Endothelial cell of umbilical vein (primary cell): ENCODE results near the gene L1CAM. TPM values are rescaled to one million over a fixed set of nuclear protein-coding genes. Genes with fewer than 3 reads are reported as not detected.
A peak's percentile ranks its signal among the peaks of the same experiment; 100 is the strongest.

Experiments used
- BruUV-seq: library from RNA; stranded (reverse); fragments of 400-500 nt; replicated peaks from 2 replicates; lab custom pipeline; 2021; lab: Mats Ljungman, UMichigan
- CTCF ChIA-PET: fragments of 300-600, 350-600 bp; sonication (Branson Sonifier 250); formaldehyde crosslinking; loops from one replicate; lab custom pipeline; 2021; ENCODE audit warnings: antibody characterized with exemption, inconsistent platforms; lab: Charles Lee
- POLR2A ChIA-PET: fragments of 300-600, 350-600 bp; sonication (Branson Sonifier 250); formaldehyde crosslinking; loops from one replicate; lab custom pipeline; 2021; ENCODE audit warnings: antibody characterized with exemption, inconsistent platforms; lab: Charles Lee
- DNase-seq: peaks from one replicate; pipeline ENCODE4 v3.0.0-alpha.2; 2011; ENCODE audit warnings: low read depth, low spot score
- FAIRE-seq: peaks from 2 replicates; lab custom pipeline; 2011; peaks lifted over from hg19 to GRCh38; lab: Jason Lieb, UNC
- H2AFZ ChIP-seq: 2 replicates; pipeline ENCODE4 v1.6.0; 2012; ENCODE audit warnings: low read depth, low read length, control low read depth, inconsistent platforms
- H3K27ac ChIP-seq: 2 replicates; pipeline ENCODE4 v1.5.1; 2011; ENCODE audit warnings: low read depth, mild to moderate bottlenecking, control low read depth, low read length, moderate library complexity; ENCODE audit not compliant: insufficient read depth
- H3K27me3 ChIP-seq, 2 experiments: 2 replicates each; pipeline versions ENCODE4 v1.6.0 to v1.6.1; 2011; ENCODE audit warnings: low read length in 2 of 2, mixed read lengths in 1 of 2; ENCODE audit not compliant: control insufficient read depth in 2 of 2, insufficient read depth in 2 of 2
- H3K36me3 ChIP-seq, 2 experiments: 2 replicates in 1 of 2; 3 replicates in 1 of 2; pipeline ENCODE4 v1.5.1; 2011; ENCODE audit warnings: low read length in 2 of 2, mild to moderate bottlenecking in 1 of 2, moderate library complexity in 1 of 2; ENCODE audit not compliant: control insufficient read depth in 2 of 2, insufficient read depth in 2 of 2; ENCODE audit errors: extremely low read depth in 1 of 2
- H3K4me1 ChIP-seq: 3 replicates; pipeline ENCODE4 v1.5.1; 2011; ENCODE audit warnings: mild to moderate bottlenecking, low read length; ENCODE audit not compliant: control insufficient read depth, insufficient read depth; ENCODE audit errors: extremely low read depth
- H3K4me2 ChIP-seq: 2 replicates; pipeline ENCODE4 v1.6.1; 2011; ENCODE audit warnings: low read length, control low read depth, mixed read lengths; ENCODE audit not compliant: insufficient read depth
- H3K4me3 ChIP-seq, 3 experiments: fragments of 200-600 bp in 1 of 3; sonication (generic), shearing (Covaris generic) in 1 of 3; replicated peaks in 1 of 3; 2 replicates each; pipeline ENCODE4 v1.5.1; 2011 to 2016; ENCODE audit warnings: control low read depth in 3 of 3, low read length in 3 of 3, mild to moderate bottlenecking in 2 of 3, inconsistent platforms in 1 of 3, low read depth in 1 of 3, moderate library complexity in 1 of 3; ENCODE audit not compliant: insufficient read depth in 1 of 3
- H3K79me2 ChIP-seq: 2 replicates; pipeline ENCODE4 v1.6.0; 2012; ENCODE audit warnings: low read length, inconsistent platforms; ENCODE audit not compliant: control insufficient read depth, insufficient read depth
- H3K9ac ChIP-seq: replicated peaks from 2 replicates; pipeline ENCODE3; 2011; ENCODE audit warnings: low read length, control low read depth; ENCODE audit not compliant: insufficient read depth; ENCODE audit errors: extremely low read depth
- H3K9me1 ChIP-seq: replicated peaks from 3 replicates; pipeline ENCODE4 v1.6.0; 2011; ENCODE audit warnings: mild to moderate bottlenecking, low read length; ENCODE audit not compliant: control insufficient read depth, insufficient read depth; ENCODE audit errors: extremely low read depth
- H3K9me3 ChIP-seq: replicated peaks from 2 replicates; pipeline ENCODE4 v1.5.1; 2012; ENCODE audit warnings: low read length, inconsistent platforms; ENCODE audit not compliant: control insufficient read depth, insufficient read depth
- H4K20me1 ChIP-seq: replicated peaks from 2 replicates; pipeline ENCODE3; 2011; ENCODE audit warnings: mild to moderate bottlenecking, low read length; ENCODE audit not compliant: control insufficient read depth, insufficient read depth; ENCODE audit errors: extremely low read depth
- CTCF ChIP-seq, 2 donors: IDR thresholded peaks; 1 replicate in 1 of 2; 2 replicates in 1 of 2; pipeline ENCODE4 v1.5.1; 2011; ENCODE audit warnings: low read length in 2 of 2, mild to moderate bottlenecking in 2 of 2, moderate library complexity in 2 of 2, control low read depth in 1 of 2, inconsistent platforms in 1 of 2, low read depth in 1 of 2; ENCODE audit not compliant: insufficient read depth in 1 of 2; ENCODE audit errors: extremely low read depth in 1 of 2
- EZH2 ChIP-seq: IDR thresholded peaks from 2 replicates; pipeline ENCODE4 v1.6.1; 2012; ENCODE audit warnings: borderline replicate concordance, low read depth, mild to moderate bottlenecking, moderate library complexity, low read length, inconsistent platforms; ENCODE audit not compliant: severe bottlenecking
- FOS ChIP-seq: IDR thresholded peaks from 2 replicates; pipeline ENCODE4 v1.6.1; 2011; ENCODE audit warnings: mild to moderate bottlenecking, low read length, moderate library complexity, borderline replicate concordance; ENCODE audit not compliant: insufficient read depth
- GATA2 ChIP-seq: IDR thresholded peaks from 2 replicates; pipeline ENCODE4 v1.7.0; 2011; ENCODE audit warnings: low read depth, mild to moderate bottlenecking, moderate library complexity, mixed read lengths, low read length; ENCODE audit not compliant: insufficient read length, insufficient read depth
- JUN ChIP-seq: IDR thresholded peaks from 2 replicates; pipeline ENCODE4 v1.6.1; 2011; ENCODE audit warnings: borderline replicate concordance, low read depth; ENCODE audit not compliant: insufficient read length, insufficient read depth
- MAX ChIP-seq: IDR thresholded peaks from 2 replicates; pipeline ENCODE4 v1.6.1; 2011; ENCODE audit not compliant: insufficient read depth, insufficient read length
- MYC ChIP-seq: IDR thresholded peaks from one replicate; pipeline ENCODE4 v1.6.1; 2011; ENCODE audit warnings: mild to moderate bottlenecking, low read depth, low read length
- POLR2A ChIP-seq: IDR thresholded peaks from 2 replicates; pipeline ENCODE4 v1.6.1; 2012; ENCODE audit warnings: low read depth, mild to moderate bottlenecking, control low read depth, low read length
- POLR2AphosphoS5 ChIP-seq: IDR thresholded peaks from 2 replicates; pipeline ENCODE4 v1.6.1; 2012; ENCODE audit warnings: low read depth, mild to moderate bottlenecking, control low read depth, low read length, moderate library complexity; ENCODE audit not compliant: insufficient read depth
- dilution Hi-C: fragments of 300-500 bp; cut with MboI; formaldehyde crosslinking; loops from one replicate; pipeline ENCODE4 v1.15.0; 2019; ENCODE audit warnings: low sequenced_read_pairs; ENCODE audit not compliant: extremely low pct_ligation_motif_present
- intact Hi-C: fragments of 100-400 bp; cut with micrococcal nuclease; formaldehyde crosslinking; loops from one replicate; pipeline ENCODE4 v1.10.0; 2022
- polyA plus RNA-seq, 4 experiments: library from polyadenylated mRNA; depleted of rRNA in 3 of 4; stranded (reverse) in 3 of 4; unstranded in 1 of 4; fragments of >200 nt; gene quantifications; 2 replicates each; pipeline versions ENCODE4 v1.2.1 to v1.2.3, GENCODE V29; 2011 to 2012; ENCODE audit warnings: missing spikeins in 1 of 4
- total RNA-seq: library from RNA; stranded (reverse); gene quantifications from 2 replicates; pipeline ENCODE4 v1.2.3, GENCODE V29; 2021

L1CAM gene
- total and polyA plus RNA-seq, 2 donors (not counting 3 experiments of a cell fraction or from before 2014, with no cell fraction given), result 0.01 TPM; not detected in 1

DNA sequence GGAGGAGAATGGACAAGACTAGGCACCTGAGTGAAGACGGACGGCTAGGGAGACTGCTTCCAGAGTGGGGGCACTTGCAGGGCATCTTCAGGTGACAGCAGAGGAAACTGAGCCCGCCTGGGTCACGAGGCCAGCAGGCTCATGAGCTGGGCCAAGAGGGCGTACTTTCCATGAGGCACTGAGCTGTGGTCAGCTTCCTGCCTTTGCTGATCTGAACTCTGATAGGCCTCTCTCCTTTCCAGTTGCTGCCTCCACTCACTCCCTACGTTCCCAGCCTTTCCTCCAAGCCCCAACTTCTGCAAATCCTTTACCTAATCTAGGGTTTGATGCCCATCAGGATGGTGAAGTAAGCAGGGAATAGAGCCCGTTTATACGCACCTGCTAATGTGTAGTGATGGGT lies 1.4 kb upstream of the L1CAM start:
- TF ChIP-seq POLR2A, result no peak
- TF ChIP-seq MAX, result no peak
- TF ChIP-seq EZH2, result no peak
- no peak for TF ChIP-seq JUN
- TF ChIP-seq MYC, result no peak
- TF ChIP-seq GATA2, result peak; percentile 41
- no peak for TF ChIP-seq FOS
- H3K79me2 ChIP-seq, result no peaks in the 10 kb centered on the region
- intact Hi-C loops, result loop anchor here (10.0 kb wide), 1 partner anchor 73 kb away; no protein-coding TSS in a partner anchor
- peaks cover 28 to 32% of the 10 kb centered on the region in 2 experiments for H3K27me3 ChIP-seq
- no peak for FAIRE-seq
- H3K4me3 ChIP-seq, result no peak overlapping the region
- H3K27ac ChIP-seq, result no peak overlapping the region
- CTCF ChIA-PET, result no interaction called here
- POLR2A ChIA-PET, result no interaction called here
- H2AFZ ChIP-seq, result no peak overlapping the region
- DNase-seq, result no peak
- no peak overlapping the region for H3K9ac ChIP-seq
- H4K20me1 ChIP-seq, result no peaks in the 10 kb centered on the region
- no peaks in the 10 kb centered on the region for H3K4me1 ChIP-seq
- no TSS peak for BruUV-seq
- H3K36me3 ChIP-seq, result no peaks in the 10 kb centered on the region
- no peaks in the 10 kb centered on the region for H3K9me3 ChIP-seq
- dilution Hi-C loops, result no loop called here
- no peak overlapping the region for H3K4me2 ChIP-seq
- no peaks in the 10 kb centered on the region for H3K9me1 ChIP-seq

DNA sequence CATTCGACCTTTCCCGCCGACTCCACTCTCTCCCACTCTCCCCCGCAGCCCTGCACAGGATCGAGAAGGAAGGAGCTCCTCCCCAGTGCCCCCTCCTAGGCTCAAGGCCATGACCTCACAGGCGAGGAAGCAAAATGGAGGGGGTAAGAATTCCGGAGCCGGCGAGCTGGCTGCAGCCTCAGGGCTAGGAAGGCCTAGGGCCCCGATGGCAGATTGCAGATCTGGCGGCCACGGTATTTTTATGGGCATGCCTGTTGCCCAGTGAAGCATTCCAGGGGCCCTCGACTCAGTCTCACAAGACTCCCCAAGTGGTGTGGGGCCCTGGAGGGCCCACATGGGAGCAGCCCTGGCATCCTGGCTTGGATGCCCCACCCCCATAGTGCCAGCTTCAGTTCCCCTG lies 942 bp upstream of the L1CAM start:
- Histone ChIP-seq H3K79me2 (no peaks in the 10 kb centered on the region), H3K4me3 (no peak overlapping the region), H3K36me3 (no peaks in the 10 kb centered on the region), H3K27ac (no peak overlapping the region), H3K9me3 (no peaks in the 10 kb centered on the region), H3K9ac (no peak overlapping the region), H3K27me3 (peaks cover 28 to 32% of the 10 kb centered on the region in 2 experiments), H3K4me2 (no peak overlapping the region), H2AFZ (no peak overlapping the region), H3K4me1 (no peaks in the 10 kb centered on the region), H3K9me1 (no peaks in the 10 kb centered on the region), H4K20me1 (no peaks in the 10 kb centered on the region)
- DNase-seq, result no peak
- BruUV-seq, result no TSS peak
- no peak for TF ChIP-seq JUN
- TF ChIP-seq POLR2AphosphoS5, result no peak
- no peak for TF ChIP-seq GATA2
- no peak for TF ChIP-seq CTCF (IDR thresholded peaks at IDR 0.05; ENCODE audit: extremely low read depth in 1 of 2, insufficient read depth in 1 of 2, low read depth in 1 of 2, low read length in 2 of 2)
- no peak for TF ChIP-seq EZH2
- no peak for TF ChIP-seq MAX
- no peak for TF ChIP-seq MYC
- no peak for TF ChIP-seq POLR2A
- TF ChIP-seq FOS, result no peak
- ChIA-PET CTCF (no interaction called here), POLR2A (no interaction called here)
- FAIRE-seq, result no peak
- intact Hi-C loops (loop anchor here (10.0 kb wide), 1 partner anchor 72 kb away; no protein-coding TSS in a partner anchor), dilution Hi-C loops (no loop called here)
